ENCODE measurements around the gene KDM4E. TPM values are rescaled to one million over a fixed set of nuclear protein-coding genes. Genes with fewer than 3 reads are reported as not detected.
A peak's percentile ranks its signal among the peaks of the same experiment; 100 is the strongest.

The KDM4E gene
- total and polyA plus RNA-seq, 7 experiments from 2014 or later, result not detected

GRCh38 chr11:95059046-95059445 is 34.0 kb downstream of the KDM4E start:
- ChIA-PET POLR2A (no interaction called here), CTCF (no interaction called here)
- no peak overlapping the region for H3K27ac ChIP-seq (ENCODE audit: low read depth, low read length)
- Mint-ChIP-seq H3K36me3 (no peaks in the 10 kb centered on the region), H3K9me3 (no peaks in the 10 kb centered on the region), H3K4me3 (no peak overlapping the region), H3K27me3 (peaks cover 21 to 75% (median 42%) of the 10 kb centered on the region in 5 donors), H3K27ac (no peak overlapping the region), H3K4me1 (no peaks in the 10 kb centered on the region)
- H3K36me3 ChIP-seq (ENCODE audit: control insufficient read depth in 2 of 3, insufficient read depth in 3 of 3, low read length in 3 of 3), result no peaks in the 10 kb centered on the region
- no peak for DNase-seq
- ATAC-seq, result no peak
- H3K4me3 ChIP-seq (ENCODE audit: low read length), result no peak overlapping the region
- H3K4me1 ChIP-seq (ENCODE audit: control insufficient read depth in 2 of 2, insufficient read depth in 2 of 2, low read length in 2 of 2), result no peaks in the 10 kb centered on the region
- H3K27me3 ChIP-seq (ENCODE audit: control insufficient read depth in 2 of 2, insufficient read depth in 2 of 2, low read length in 2 of 2), result no peaks in the 10 kb centered on the region
- no peaks in the 10 kb centered on the region for H3K9me3 ChIP-seq (ENCODE audit: control insufficient read depth in 2 of 3, low read length in 3 of 3)
- intact Hi-C loops (cut with micrococcal nuclease), result no loop called here

- no peak overlapping the region for H3K27ac ChIP-seq (ENCODE audit: low read depth, low read length)
- ChIA-PET POLR2A (interaction anchor here (0.9 to 13.4 kb wide), 3 partner anchors 26 to 91 kb away, joined by 3 to 285 read pairs (median 53); partner anchors contain the start of genes CWC15, ENDOD1 and KDM4D), CTCF (no interaction called here)
- peaks cover 0 to 9% (median 1%) of the 10 kb centered on the region in 5 donors for H3K36me3 Mint-ChIP-seq
- DNase-seq (no peak), ATAC-seq (no peak)
- H3K4me1 Mint-ChIP-seq, result peaks cover 8 to 22% (median 16%) of the 10 kb centered on the region in 7 donors
- peaks cover 0 to 6% (median 0%) of the 10 kb centered on the region in 3 experiments for H3K36me3 ChIP-seq (ENCODE audit: control insufficient read depth in 2 of 3, insufficient read depth in 3 of 3, low read length in 3 of 3)
- H3K27me3 ChIP-seq (ENCODE audit: control insufficient read depth in 2 of 2, insufficient read depth in 2 of 2, low read length in 2 of 2), result no peaks in the 10 kb centered on the region
- H3K27ac Mint-ChIP-seq, result no peak overlapping the region
- no peaks in the 10 kb centered on the region for H3K9me3 Mint-ChIP-seq
- H3K4me3 Mint-ChIP-seq, result no peak overlapping the region
- intact Hi-C loops (cut with micrococcal nuclease), result loop anchor here (5.0 to 10.0 kb wide), 9 partner anchors 187 to 1871 kb away; partner anchors contain the start of genes ANKRD49 (in 2 of the 2), MRE11 (in 2 of the 2), SLC36A4 (in 2 of the 2) and JRKL (in 1 of the 2)
- peaks cover 0 to 40% (median 7%) of the 10 kb centered on the region in 5 donors for H3K27me3 Mint-ChIP-seq
- H3K9me3 ChIP-seq (ENCODE audit: control insufficient read depth in 2 of 3, low read length in 3 of 3), result no peaks in the 10 kb centered on the region
- H3K4me3 ChIP-seq (ENCODE audit: low read length), result no peak overlapping the region
- peaks cover 11% of the 10 kb centered on the region in 2 donors for H3K4me1 ChIP-seq (ENCODE audit: control insufficient read depth in 2 of 2, insufficient read depth in 2 of 2, low read length in 2 of 2)
Observed at GRCh38 chr11:95065336-95065735, 40.3 kb downstream of the KDM4E start.

GRCh38 chr11:95066716-95067038 is 41.6 kb downstream of the KDM4E start, which contains the start of gene SRSF8:
TSS of gene SRSF8 (plus strand) at chr11:95066919. CDS start at chr11:95067227, 308 bp downstream.
- intact Hi-C loops (cut with micrococcal nuclease), result loop anchor here (1.0 to 10.0 kb wide), 16 partner anchors 23 to 1872 kb away; partner anchors contain the start of genes ANKRD49 (in 2 of the 2), MRE11 (in 2 of the 2), SLC36A4 (in 2 of the 2) and C11orf54 (in 1 of the 2)
- POLR2A ChIA-PET, result interaction anchor here (0.7 to 13.4 kb wide), 20 partner anchors 10 to 1325 kb away, joined by 3 to 285 read pairs (median 6); partner anchors contain the start of genes C11orf54, CCDC82, CEP57 and CWC15
- CTCF ChIA-PET, result interaction anchor here (1.5 to 6.5 kb wide), 5 partner anchors 25 to 722 kb away, joined by 3 to 62 read pairs (median 7); partner anchors contain the start of genes CWC15, ENDOD1 and KDM4D
- Mint-ChIP-seq H3K4me1 (peaks cover 16 to 35% (median 27%) of the 10 kb centered on the region in 7 donors), H3K27ac (peak within 1 kb of the TSS; percentile 93 to 100 (median 97)), H3K36me3 (peaks cover 4 to 10% (median 7%) of the 10 kb centered on the region in 5 donors), H3K4me3 (peak within 1 kb of the TSS; percentile 93 to 100 (median 96)), H3K9me3 (no peaks in the 10 kb centered on the region), H3K27me3 (peaks cover 0 to 29% (median 0%) of the 10 kb centered on the region in 5 donors)
- Histone ChIP-seq H3K27me3 (ENCODE audit: control insufficient read depth in 2 of 2, insufficient read depth in 2 of 2, low read length in 2 of 2) (no peaks in the 10 kb centered on the region), H3K4me1 (ENCODE audit: control insufficient read depth in 2 of 2, insufficient read depth in 2 of 2, low read length in 2 of 2) (peaks cover 16 to 17% of the 10 kb centered on the region in 2 donors), H3K9me3 (ENCODE audit: control insufficient read depth in 2 of 3, low read length in 3 of 3) (no peaks in the 10 kb centered on the region), H3K36me3 (ENCODE audit: control insufficient read depth in 2 of 3, insufficient read depth in 3 of 3, low read length in 3 of 3) (peaks cover 0 to 6% (median 0%) of the 10 kb centered on the region in 3 experiments), H3K27ac (ENCODE audit: low read depth, low read length) (peak within 1 kb of the TSS; percentile 96), H3K4me3 (ENCODE audit: low read length) (peak within 1 kb of the TSS; percentile 87)
- DNase-seq, result no peak
- peak; percentile 13 for ATAC-seq

- H3K27me3 Mint-ChIP-seq, result peaks cover 0 to 23% (median 0%) of the 10 kb centered on the region in 5 donors
- intact Hi-C loops (cut with micrococcal nuclease), result loop anchor here (1.0 to 10.0 kb wide), 16 partner anchors 22 to 1872 kb away; partner anchors contain the start of genes ANKRD49 (in 2 of the 2), MRE11 (in 2 of the 2), SLC36A4 (in 2 of the 2) and C11orf54 (in 1 of the 2)
- H3K36me3 Mint-ChIP-seq, result peaks cover 4 to 10% (median 7%) of the 10 kb centered on the region in 5 donors
- Histone ChIP-seq H3K36me3 (ENCODE audit: control insufficient read depth in 2 of 3, insufficient read depth in 3 of 3, low read length in 3 of 3) (peaks cover 0 to 6% (median 0%) of the 10 kb centered on the region in 3 experiments), H3K4me3 (ENCODE audit: low read length) (peak overlapping the region; percentile 87), H3K27me3 (ENCODE audit: control insufficient read depth in 2 of 2, insufficient read depth in 2 of 2, low read length in 2 of 2) (no peaks in the 10 kb centered on the region), H3K27ac (ENCODE audit: low read depth, low read length) (peak overlapping the region; percentile 96), H3K9me3 (ENCODE audit: control insufficient read depth in 2 of 3, low read length in 3 of 3) (no peaks in the 10 kb centered on the region), H3K4me1 (ENCODE audit: control insufficient read depth in 2 of 2, insufficient read depth in 2 of 2, low read length in 2 of 2) (peaks cover 16 to 17% of the 10 kb centered on the region in 2 donors)
- peak; percentile 62 to 79 (median 74) for DNase-seq
- H3K27ac Mint-ChIP-seq, result peak overlapping the region; percentile 93 to 100 (median 97)
- H3K4me3 Mint-ChIP-seq, result peak overlapping the region; percentile 93 to 100 (median 96)
- peak; percentile 81 for ATAC-seq
- CTCF ChIA-PET, result interaction anchor here (1.2 to 6.5 kb wide), 6 partner anchors 24 to 722 kb away, joined by 3 to 62 read pairs (median 6); partner anchors contain the start of genes CWC15, ENDOD1 and KDM4D
- H3K9me3 Mint-ChIP-seq, result no peaks in the 10 kb centered on the region
- peaks cover 17 to 38% (median 30%) of the 10 kb centered on the region in 7 donors for H3K4me1 Mint-ChIP-seq
- POLR2A ChIA-PET, result interaction anchor here (0.7 to 13.4 kb wide), 27 partner anchors 11 to 1326 kb away, joined by 3 to 285 read pairs (median 6); partner anchors contain the start of genes C11orf54, CCDC82, CEP57 and CWC15
Observed at GRCh38 chr11:95067039-95067840, 42.2 kb downstream of the KDM4E start.

GRCh38 chr11:95067841-95068219 is 42.8 kb downstream of the KDM4E start:
- peak overlapping the region; percentile 93 to 100 (median 97) for H3K27ac Mint-ChIP-seq
- peaks cover 5 to 14% (median 8%) of the 10 kb centered on the region in 5 donors for H3K36me3 Mint-ChIP-seq
- peak overlapping the region; percentile 93 to 100 (median 96) for H3K4me3 Mint-ChIP-seq
- H3K27me3 Mint-ChIP-seq, result peaks cover 0 to 17% (median 0%) of the 10 kb centered on the region in 5 donors
- H3K9me3 Mint-ChIP-seq, result no peaks in the 10 kb centered on the region
- ATAC-seq, result no peak
- Histone ChIP-seq H3K4me3 (ENCODE audit: low read length) (peak overlapping the region; percentile 87), H3K4me1 (ENCODE audit: control insufficient read depth in 2 of 2, insufficient read depth in 2 of 2, low read length in 2 of 2) (peaks cover 16 to 17% of the 10 kb centered on the region in 2 donors), H3K36me3 (ENCODE audit: control insufficient read depth in 2 of 3, insufficient read depth in 3 of 3, low read length in 3 of 3) (peaks cover 0 to 6% (median 0%) of the 10 kb centered on the region in 3 experiments), H3K9me3 (ENCODE audit: control insufficient read depth in 2 of 3, low read length in 3 of 3) (no peaks in the 10 kb centered on the region), H3K27ac (ENCODE audit: low read depth, low read length) (peak overlapping the region; percentile 96), H3K27me3 (ENCODE audit: control insufficient read depth in 2 of 2, insufficient read depth in 2 of 2, low read length in 2 of 2) (no peaks in the 10 kb centered on the region)
- no peak for DNase-seq
- POLR2A ChIA-PET, result interaction anchor here (0.8 to 13.4 kb wide), 24 partner anchors 11 to 1871 kb away, joined by 3 to 285 read pairs (median 6); partner anchors contain the start of genes C11orf54, CCDC82, CEP57 and CWC15
- CTCF ChIA-PET, result interaction anchor here (1.1 to 6.5 kb wide), 7 partner anchors 23 to 721 kb away, joined by 3 to 62 read pairs (median 6); partner anchors contain the start of genes CWC15, ENDOD1 and KDM4D
- H3K4me1 Mint-ChIP-seq, result peaks cover 19 to 42% (median 31%) of the 10 kb centered on the region in 7 donors
- intact Hi-C loops (cut with micrococcal nuclease), result loop anchor here (1.0 to 10.0 kb wide), 22 partner anchors 21 to 1873 kb away; partner anchors contain the start of genes ANKRD49 (in 2 of the 2), C11orf54 (in 2 of the 2), CWC15 (in 2 of the 2) and ENDOD1 (in 2 of the 2)

All from naive thymus-derived CD4-positive, alpha-beta T cell (primary cell).